Endothelial cell of umbilical vein (primary cell): Measurements from ENCODE around the gene MRPS26. TPM values are rescaled to one million over a fixed set of nuclear protein-coding genes. Genes with fewer than 3 reads are reported as not detected.

Experiments used
- BruUV-seq: library from RNA; stranded (reverse); fragments of 400-500 nt; replicated peaks from 2 replicates; lab custom pipeline; 2021; lab: Mats Ljungman, UMichigan
- CTCF ChIA-PET: fragments of 300-600, 350-600 bp; sonication (Branson Sonifier 250); formaldehyde crosslinking; loops from one replicate; lab custom pipeline; 2021; ENCODE audit warnings: antibody characterized with exemption, inconsistent platforms; lab: Charles Lee
- POLR2A ChIA-PET: fragments of 300-600, 350-600 bp; sonication (Branson Sonifier 250); formaldehyde crosslinking; loops from one replicate; lab custom pipeline; 2021; ENCODE audit warnings: antibody characterized with exemption, inconsistent platforms; lab: Charles Lee
- DNase-seq: peaks from one replicate; pipeline ENCODE4 v3.0.0-alpha.2; 2011; ENCODE audit warnings: low read depth, low spot score
- FAIRE-seq: peaks from 2 replicates; lab custom pipeline; 2011; peaks lifted over from hg19 to GRCh38; lab: Jason Lieb, UNC
- H2AFZ ChIP-seq: 2 replicates; pipeline ENCODE4 v1.6.0; 2012; ENCODE audit warnings: low read depth, low read length, control low read depth, inconsistent platforms
- H3K27ac ChIP-seq: 2 replicates; pipeline ENCODE4 v1.5.1; 2011; ENCODE audit warnings: low read depth, mild to moderate bottlenecking, control low read depth, low read length, moderate library complexity; ENCODE audit not compliant: insufficient read depth
- H3K27me3 ChIP-seq, 2 experiments: 2 replicates each; pipeline versions ENCODE4 v1.6.0 to v1.6.1; 2011; ENCODE audit warnings: low read length in 2 of 2, mixed read lengths in 1 of 2; ENCODE audit not compliant: control insufficient read depth in 2 of 2, insufficient read depth in 2 of 2
- H3K36me3 ChIP-seq, 2 experiments: 2 replicates in 1 of 2; 3 replicates in 1 of 2; pipeline ENCODE4 v1.5.1; 2011; ENCODE audit warnings: low read length in 2 of 2, mild to moderate bottlenecking in 1 of 2, moderate library complexity in 1 of 2; ENCODE audit not compliant: control insufficient read depth in 2 of 2, insufficient read depth in 2 of 2; ENCODE audit errors: extremely low read depth in 1 of 2
- H3K4me1 ChIP-seq: 3 replicates; pipeline ENCODE4 v1.5.1; 2011; ENCODE audit warnings: mild to moderate bottlenecking, low read length; ENCODE audit not compliant: control insufficient read depth, insufficient read depth; ENCODE audit errors: extremely low read depth
- H3K4me2 ChIP-seq: 2 replicates; pipeline ENCODE4 v1.6.1; 2011; ENCODE audit warnings: low read length, control low read depth, mixed read lengths; ENCODE audit not compliant: insufficient read depth
- H3K4me3 ChIP-seq, 3 experiments: fragments of 200-600 bp in 1 of 3; sonication (generic), shearing (Covaris generic) in 1 of 3; replicated peaks in 1 of 3; 2 replicates each; pipeline ENCODE4 v1.5.1; 2011 to 2016; ENCODE audit warnings: control low read depth in 3 of 3, low read length in 3 of 3, mild to moderate bottlenecking in 2 of 3, inconsistent platforms in 1 of 3, low read depth in 1 of 3, moderate library complexity in 1 of 3; ENCODE audit not compliant: insufficient read depth in 1 of 3
- H3K79me2 ChIP-seq: 2 replicates; pipeline ENCODE4 v1.6.0; 2012; ENCODE audit warnings: low read length, inconsistent platforms; ENCODE audit not compliant: control insufficient read depth, insufficient read depth
- H3K9ac ChIP-seq: replicated peaks from 2 replicates; pipeline ENCODE3; 2011; ENCODE audit warnings: low read length, control low read depth; ENCODE audit not compliant: insufficient read depth; ENCODE audit errors: extremely low read depth
- H3K9me1 ChIP-seq: replicated peaks from 3 replicates; pipeline ENCODE4 v1.6.0; 2011; ENCODE audit warnings: mild to moderate bottlenecking, low read length; ENCODE audit not compliant: control insufficient read depth, insufficient read depth; ENCODE audit errors: extremely low read depth
- H3K9me3 ChIP-seq: replicated peaks from 2 replicates; pipeline ENCODE4 v1.5.1; 2012; ENCODE audit warnings: low read length, inconsistent platforms; ENCODE audit not compliant: control insufficient read depth, insufficient read depth
- H4K20me1 ChIP-seq: replicated peaks from 2 replicates; pipeline ENCODE3; 2011; ENCODE audit warnings: mild to moderate bottlenecking, low read length; ENCODE audit not compliant: control insufficient read depth, insufficient read depth; ENCODE audit errors: extremely low read depth
- CTCF ChIP-seq, 2 donors: IDR thresholded peaks; 1 replicate in 1 of 2; 2 replicates in 1 of 2; pipeline ENCODE4 v1.5.1; 2011; ENCODE audit warnings: low read length in 2 of 2, mild to moderate bottlenecking in 2 of 2, moderate library complexity in 2 of 2, control low read depth in 1 of 2, inconsistent platforms in 1 of 2, low read depth in 1 of 2; ENCODE audit not compliant: insufficient read depth in 1 of 2; ENCODE audit errors: extremely low read depth in 1 of 2
- EZH2 ChIP-seq: IDR thresholded peaks from 2 replicates; pipeline ENCODE4 v1.6.1; 2012; ENCODE audit warnings: borderline replicate concordance, low read depth, mild to moderate bottlenecking, moderate library complexity, low read length, inconsistent platforms; ENCODE audit not compliant: severe bottlenecking
- FOS ChIP-seq: IDR thresholded peaks from 2 replicates; pipeline ENCODE4 v1.6.1; 2011; ENCODE audit warnings: mild to moderate bottlenecking, low read length, moderate library complexity, borderline replicate concordance; ENCODE audit not compliant: insufficient read depth
- GATA2 ChIP-seq: IDR thresholded peaks from 2 replicates; pipeline ENCODE4 v1.7.0; 2011; ENCODE audit warnings: low read depth, mild to moderate bottlenecking, moderate library complexity, mixed read lengths, low read length; ENCODE audit not compliant: insufficient read length, insufficient read depth
- JUN ChIP-seq: IDR thresholded peaks from 2 replicates; pipeline ENCODE4 v1.6.1; 2011; ENCODE audit warnings: borderline replicate concordance, low read depth; ENCODE audit not compliant: insufficient read length, insufficient read depth
- MAX ChIP-seq: IDR thresholded peaks from 2 replicates; pipeline ENCODE4 v1.6.1; 2011; ENCODE audit not compliant: insufficient read depth, insufficient read length
- MYC ChIP-seq: IDR thresholded peaks from one replicate; pipeline ENCODE4 v1.6.1; 2011; ENCODE audit warnings: mild to moderate bottlenecking, low read depth, low read length
- POLR2A ChIP-seq: IDR thresholded peaks from 2 replicates; pipeline ENCODE4 v1.6.1; 2012; ENCODE audit warnings: low read depth, mild to moderate bottlenecking, control low read depth, low read length
- POLR2AphosphoS5 ChIP-seq: IDR thresholded peaks from 2 replicates; pipeline ENCODE4 v1.6.1; 2012; ENCODE audit warnings: low read depth, mild to moderate bottlenecking, control low read depth, low read length, moderate library complexity; ENCODE audit not compliant: insufficient read depth
- dilution Hi-C: fragments of 300-500 bp; cut with MboI; formaldehyde crosslinking; loops from one replicate; pipeline ENCODE4 v1.15.0; 2019; ENCODE audit warnings: low sequenced_read_pairs; ENCODE audit not compliant: extremely low pct_ligation_motif_present
- intact Hi-C: fragments of 100-400 bp; cut with micrococcal nuclease; formaldehyde crosslinking; loops from one replicate; pipeline ENCODE4 v1.10.0; 2022
- polyA plus RNA-seq, 4 experiments: library from polyadenylated mRNA; depleted of rRNA in 3 of 4; stranded (reverse) in 3 of 4; unstranded in 1 of 4; fragments of >200 nt; gene quantifications; 2 replicates each; pipeline versions ENCODE4 v1.2.1 to v1.2.3, GENCODE V29; 2011 to 2012; ENCODE audit warnings: missing spikeins in 1 of 4
- total RNA-seq: library from RNA; stranded (reverse); gene quantifications from 2 replicates; pipeline ENCODE4 v1.2.3, GENCODE V29; 2021

The MRPS26 gene
- total and polyA plus RNA-seq, 2 donors (not counting 3 experiments of a cell fraction or from before 2014, with no cell fraction given) = 41.0 to 43.9 TPM

GRCh38 chr20:3014179-3014578 is 31.7 kb upstream of the MRPS26 start:
- H3K4me3 ChIP-seq = no peak overlapping the region
- DNase-seq = no peak
- intact Hi-C loops = no loop called here
- H3K79me2 ChIP-seq = no peaks in the 10 kb centered on the region
- TF ChIP-seq GATA2 (no peak), MAX (no peak), FOS (no peak), POLR2A (no peak), JUN (no peak), CTCF (IDR thresholded peaks at IDR 0.05; ENCODE audit: extremely low read depth in 1 of 2, insufficient read depth in 1 of 2, low read depth in 1 of 2, low read length in 2 of 2) (no peak), MYC (no peak), POLR2AphosphoS5 (no peak), EZH2 (no peak)
- H3K4me1 ChIP-seq = no peaks in the 10 kb centered on the region
- dilution Hi-C loops = no loop called here
- POLR2A ChIA-PET = no interaction called here
- peaks cover 0 to 6% of the 10 kb centered on the region in 2 experiments for H3K36me3 ChIP-seq
- H3K9me3 ChIP-seq = no peaks in the 10 kb centered on the region
- no peak for FAIRE-seq
- H3K9ac ChIP-seq = no peak overlapping the region
- no peak overlapping the region for H2AFZ ChIP-seq
- CTCF ChIA-PET = interaction anchor here (1.2 kb wide), 1 partner anchor 68 kb away, joined by 3 read pairs; no protein-coding TSS in a partner anchor
- H4K20me1 ChIP-seq = no peaks in the 10 kb centered on the region
- no peak overlapping the region for H3K27ac ChIP-seq
- no TSS peak for BruUV-seq
- H3K27me3 ChIP-seq = no peaks in the 10 kb centered on the region
- no peak overlapping the region for H3K4me2 ChIP-seq
- no peaks in the 10 kb centered on the region for H3K9me1 ChIP-seq
